ENCODE data around the gene CREG2.

The CREG2 gene

GRCh38 chr2:101395545-101396315, 8.4 kb upstream of the CREG2 start:
- H3K4me1 ChIP-seq (ENCODE audit: low read depth, poor library complexity, severe bottlenecking) = no peaks in the 10 kb centered on the region
- H3K27me3 ChIP-seq (ENCODE audit: insufficient read depth, low read depth) = no peaks in the 10 kb centered on the region
- H4K20me1 ChIP-seq (ENCODE audit: insufficient read depth) = no peaks in the 10 kb centered on the region
- H3K4me2 ChIP-seq = no peak overlapping the region
- H3K9ac ChIP-seq = no peak overlapping the region
- no peak overlapping the region for H3K4me3 ChIP-seq (IDR thresholded peaks at IDR 0.05; ENCODE audit: insufficient read depth, low read depth, low read length)
- no peaks in the 10 kb centered on the region for H3K79me2 ChIP-seq (ENCODE audit: insufficient read depth, low read depth)
- H2AFZ ChIP-seq (ENCODE audit: low read depth) = no peak overlapping the region
- H3K36me3 ChIP-seq (ENCODE audit: insufficient read depth) = no peaks in the 10 kb centered on the region
- no peak for TF ChIP-seq CTCF (conservative IDR thresholded peaks at IDR 0.05; ENCODE audit: low read depth, low read length)
- H3K27ac ChIP-seq = no peak overlapping the region

GRCh38 chr2:101388232-101388631, 929 bp upstream of the CREG2 start:
- no peak overlapping the region for H2AFZ ChIP-seq (ENCODE audit: low read depth)
- no peaks in the 10 kb centered on the region for H3K27me3 ChIP-seq (ENCODE audit: insufficient read depth, low read depth)
- H3K79me2 ChIP-seq (ENCODE audit: insufficient read depth, low read depth) = no peaks in the 10 kb centered on the region
- H3K4me3 ChIP-seq (IDR thresholded peaks at IDR 0.05; ENCODE audit: insufficient read depth, low read depth, low read length) = no peak overlapping the region
- TF ChIP-seq CTCF (conservative IDR thresholded peaks at IDR 0.05; ENCODE audit: low read depth, low read length) = no peak
- H3K4me2 ChIP-seq = no peak overlapping the region
- no peaks in the 10 kb centered on the region for H3K36me3 ChIP-seq (ENCODE audit: insufficient read depth)
- H3K27ac ChIP-seq = no peak overlapping the region
- H4K20me1 ChIP-seq (ENCODE audit: insufficient read depth) = no peaks in the 10 kb centered on the region
- H3K4me1 ChIP-seq (ENCODE audit: low read depth, poor library complexity, severe bottlenecking) = no peaks in the 10 kb centered on the region
- H3K9ac ChIP-seq = no peak overlapping the region

- H3K9ac ChIP-seq = no peak overlapping the region
- no peak overlapping the region for H3K27ac ChIP-seq
- H3K36me3 ChIP-seq (ENCODE audit: insufficient read depth) = no peaks in the 10 kb centered on the region
- H3K4me3 ChIP-seq (IDR thresholded peaks at IDR 0.05; ENCODE audit: insufficient read depth, low read depth, low read length) = no peak overlapping the region
- no peaks in the 10 kb centered on the region for H3K27me3 ChIP-seq (ENCODE audit: insufficient read depth, low read depth)
- TF ChIP-seq CTCF (conservative IDR thresholded peaks at IDR 0.05; ENCODE audit: low read depth, low read length) = no peak
- H2AFZ ChIP-seq (ENCODE audit: low read depth) = no peak overlapping the region
- no peaks in the 10 kb centered on the region for H4K20me1 ChIP-seq (ENCODE audit: insufficient read depth)
- H3K79me2 ChIP-seq (ENCODE audit: insufficient read depth, low read depth) = no peaks in the 10 kb centered on the region
- no peak overlapping the region for H3K4me2 ChIP-seq
- no peaks in the 10 kb centered on the region for H3K4me1 ChIP-seq (ENCODE audit: low read depth, poor library complexity, severe bottlenecking)
These were observed 628 bp downstream of the CREG2 start for GRCh38 chr2:101386599-101387150.

- Histone ChIP-seq H3K27me3 (ENCODE audit: insufficient read depth, low read depth) (no peaks in the 10 kb centered on the region), H3K79me2 (ENCODE audit: insufficient read depth, low read depth) (no peaks in the 10 kb centered on the region), H4K20me1 (ENCODE audit: insufficient read depth) (no peaks in the 10 kb centered on the region), H3K4me1 (ENCODE audit: low read depth, poor library complexity, severe bottlenecking) (no peaks in the 10 kb centered on the region), H3K4me2 (no peak overlapping the region), H3K27ac (no peak overlapping the region), H3K9ac (no peak overlapping the region), H2AFZ (ENCODE audit: low read depth) (no peak overlapping the region), H3K4me3 (IDR thresholded peaks at IDR 0.05; ENCODE audit: insufficient read depth, low read depth, low read length) (no peak overlapping the region), H3K36me3 (ENCODE audit: insufficient read depth) (no peaks in the 10 kb centered on the region)
- TF ChIP-seq CTCF (conservative IDR thresholded peaks at IDR 0.05; ENCODE audit: low read depth, low read length) = no peak
These were observed 4.2 kb downstream of the CREG2 start for GRCh38 chr2:101383016-101383541.
